Astrocyte (in vitro differentiated cells and primary cell): ENCODE data around the gene RPH3AL. TPM values are rescaled to one million over a fixed set of nuclear protein-coding genes. Genes with fewer than 3 reads are reported as not detected.

Experiments
- DNase-seq: peaks from one replicate; pipeline ENCODE4 v3.0.0-alpha.2; 2010; ENCODE audit warnings: low read depth
- FAIRE-seq: peaks from 2 replicates; lab custom pipeline; 2011; peaks lifted over from hg19 to GRCh38; lab: Jason Lieb, UNC
- H2AFZ ChIP-seq: 2 replicates; pipeline ENCODE4 v1.6.0; 2012; ENCODE audit warnings: low read depth, low read length, inconsistent platforms
- H3K27ac ChIP-seq: 2 replicates; pipeline ENCODE4 v1.5.1; 2011; ENCODE audit warnings: low read depth, low read length, inconsistent platforms
- H3K27me3 ChIP-seq: 2 replicates; pipeline ENCODE4 v1.6.0; 2011; ENCODE audit warnings: low read length, inconsistent platforms; ENCODE audit not compliant: insufficient read depth
- H3K36me3 ChIP-seq: 2 replicates; pipeline ENCODE4 v1.5.1; 2011; ENCODE audit warnings: low read length, inconsistent platforms; ENCODE audit not compliant: insufficient read depth
- H3K4me1 ChIP-seq: 2 replicates; pipeline ENCODE4 v1.5.1; 2011; ENCODE audit warnings: low read length, inconsistent platforms; ENCODE audit not compliant: insufficient read depth
- H3K4me2 ChIP-seq: 2 replicates; pipeline ENCODE4 v1.6.0; 2012; ENCODE audit warnings: low read length, inconsistent platforms
- H3K4me3 ChIP-seq: 2 replicates; pipeline ENCODE4 v1.5.1; 2011; ENCODE audit warnings: low read depth, mild to moderate bottlenecking, low read length, inconsistent platforms; ENCODE audit not compliant: insufficient read depth
- H3K79me2 ChIP-seq: 2 replicates; pipeline ENCODE4 v1.6.0; 2012; ENCODE audit warnings: mild to moderate bottlenecking, low read length, inconsistent platforms; ENCODE audit not compliant: insufficient read depth
- H3K9ac ChIP-seq: 2 replicates; pipeline ENCODE4 v1.6.0; 2012; ENCODE audit warnings: mild to moderate bottlenecking, low read length, inconsistent platforms
- H3K9me3 ChIP-seq: 2 replicates; pipeline ENCODE4 v1.5.1; 2012; ENCODE audit warnings: low read depth, mild to moderate bottlenecking, low read length, inconsistent platforms; ENCODE audit not compliant: insufficient read depth
- H4K20me1 ChIP-seq: 2 replicates; pipeline ENCODE4 v1.6.0; 2012; ENCODE audit warnings: low read length, inconsistent platforms; ENCODE audit not compliant: insufficient read depth
- H3K27ac Mint-ChIP-seq: one replicate; pipeline ENCODE4 v1.8.0; 2021; ENCODE audit warnings: mild to moderate bottlenecking, mixed read lengths; ENCODE audit not compliant: unreplicated experiment
- H3K27me3 Mint-ChIP-seq: one replicate; pipeline ENCODE4 v1.8.0; 2021; ENCODE audit warnings: low read depth, mixed read lengths; ENCODE audit not compliant: unreplicated experiment
- H3K36me3 Mint-ChIP-seq: one replicate; pipeline ENCODE4 v1.8.0; 2021; ENCODE audit warnings: low read depth, mixed read lengths; ENCODE audit not compliant: unreplicated experiment
- H3K4me1 Mint-ChIP-seq: one replicate; pipeline ENCODE4 v1.8.0; 2021; ENCODE audit warnings: low read depth, mixed read lengths; ENCODE audit not compliant: unreplicated experiment
- H3K4me3 Mint-ChIP-seq: one replicate; pipeline ENCODE4 v1.8.0; 2021; ENCODE audit warnings: mild to moderate bottlenecking, moderate library complexity, mixed read lengths; ENCODE audit not compliant: unreplicated experiment
- H3K9me3 Mint-ChIP-seq: one replicate; pipeline ENCODE4 v1.8.0; 2021; ENCODE audit warnings: mild to moderate bottlenecking, mixed read lengths; ENCODE audit not compliant: unreplicated experiment
- EZH2 ChIP-seq: IDR thresholded peaks from 2 replicates; pipeline ENCODE4 v1.6.1; 2012; ENCODE audit warnings: mild to moderate bottlenecking, low read length, inconsistent platforms; ENCODE audit not compliant: insufficient read depth
- total RNA-seq: library from RNA; stranded (reverse); gene quantifications from 2 replicates; pipeline ENCODE4 v1.2.1, GENCODE V29; 2021
- TF ChIP-seq, protein P1 (sequence below): IDR thresholded peaks from 2 replicates; pipeline ENCODE4 v1.5.1; 2011; ENCODE audit warnings: low read depth, mild to moderate bottlenecking, inconsistent platforms, low read length, moderate library complexity; ENCODE audit not compliant: insufficient read depth

Gene RPH3AL
- total RNA-seq, 1 donor from 2014 or later: 3.7 TPM

DNA sequence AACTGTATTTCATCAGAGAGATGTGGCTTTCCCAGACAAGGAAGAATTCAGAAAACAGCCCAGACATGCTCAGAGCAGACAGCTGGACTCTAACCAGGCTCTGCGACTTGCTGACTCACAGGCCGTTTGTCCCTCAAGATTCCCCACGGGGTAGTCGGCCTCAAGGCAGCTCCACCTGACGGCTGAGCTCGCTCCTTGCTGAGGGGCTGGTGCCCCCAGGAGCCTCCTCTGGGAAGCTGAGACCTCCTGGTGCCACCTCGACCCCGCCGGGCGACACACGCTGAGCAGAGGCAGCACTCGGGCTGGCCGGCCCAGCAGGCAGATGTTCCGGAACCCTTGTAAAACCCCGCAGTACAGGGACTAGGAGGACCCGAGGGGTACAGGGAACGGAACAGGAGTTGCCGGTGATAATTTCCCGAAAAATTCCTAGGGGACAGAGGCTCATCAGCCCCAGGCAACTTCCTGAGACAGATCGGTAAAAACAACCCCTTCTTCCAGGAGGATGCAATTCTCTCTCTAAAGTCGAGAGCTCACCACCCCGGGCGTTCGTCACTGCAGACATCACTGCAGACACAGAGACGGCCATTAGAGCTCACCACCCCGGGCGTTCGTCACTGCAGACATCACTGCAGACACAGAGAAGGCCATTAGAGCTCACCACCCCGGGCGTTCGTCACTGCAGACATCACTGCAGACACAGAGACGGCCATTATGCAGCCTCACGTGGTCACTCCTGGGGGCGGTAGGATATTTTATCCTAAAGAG, 19.9 kb downstream of the RPH3AL start:
- Mint-ChIP-seq H3K9me3 (no peaks in the 10 kb centered on the region), H3K27ac (peak overlapping the region; percentile 82), H3K4me1 (peaks cover 23% of the 10 kb centered on the region), H3K27me3 (peaks cover 35% of the 10 kb centered on the region), H3K4me3 (peak overlapping the region; percentile 40), H3K36me3 (no peaks in the 10 kb centered on the region)
- H3K36me3 ChIP-seq: no peaks in the 10 kb centered on the region
- H3K9ac ChIP-seq: no peak overlapping the region
- DNase-seq (peak; percentile 52), FAIRE-seq (no peak)
- no peak overlapping the region for H2AFZ ChIP-seq
- TF ChIP-seq EZH2: no peak
- TF ChIP-seq, protein P1, sequence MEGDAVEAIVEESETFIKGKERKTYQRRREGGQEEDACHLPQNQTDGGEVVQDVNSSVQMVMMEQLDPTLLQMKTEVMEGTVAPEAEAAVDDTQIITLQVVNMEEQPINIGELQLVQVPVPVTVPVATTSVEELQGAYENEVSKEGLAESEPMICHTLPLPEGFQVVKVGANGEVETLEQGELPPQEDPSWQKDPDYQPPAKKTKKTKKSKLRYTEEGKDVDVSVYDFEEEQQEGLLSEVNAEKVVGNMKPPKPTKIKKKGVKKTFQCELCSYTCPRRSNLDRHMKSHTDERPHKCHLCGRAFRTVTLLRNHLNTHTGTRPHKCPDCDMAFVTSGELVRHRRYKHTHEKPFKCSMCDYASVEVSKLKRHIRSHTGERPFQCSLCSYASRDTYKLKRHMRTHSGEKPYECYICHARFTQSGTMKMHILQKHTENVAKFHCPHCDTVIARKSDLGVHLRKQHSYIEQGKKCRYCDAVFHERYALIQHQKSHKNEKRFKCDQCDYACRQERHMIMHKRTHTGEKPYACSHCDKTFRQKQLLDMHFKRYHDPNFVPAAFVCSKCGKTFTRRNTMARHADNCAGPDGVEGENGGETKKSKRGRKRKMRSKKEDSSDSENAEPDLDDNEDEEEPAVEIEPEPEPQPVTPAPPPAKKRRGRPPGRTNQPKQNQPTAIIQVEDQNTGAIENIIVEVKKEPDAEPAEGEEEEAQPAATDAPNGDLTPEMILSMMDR: no peak
- H3K4me3 ChIP-seq: no peak overlapping the region
- H4K20me1 ChIP-seq: no peaks in the 10 kb centered on the region
- no peaks in the 10 kb centered on the region for H3K79me2 ChIP-seq
- no peak overlapping the region for H3K27ac ChIP-seq
- peaks cover 25% of the 10 kb centered on the region for H3K27me3 ChIP-seq
- H3K9me3 ChIP-seq: no peaks in the 10 kb centered on the region
- H3K4me2 ChIP-seq: no peak overlapping the region
- H3K4me1 ChIP-seq: no peaks in the 10 kb centered on the region

DNA sequence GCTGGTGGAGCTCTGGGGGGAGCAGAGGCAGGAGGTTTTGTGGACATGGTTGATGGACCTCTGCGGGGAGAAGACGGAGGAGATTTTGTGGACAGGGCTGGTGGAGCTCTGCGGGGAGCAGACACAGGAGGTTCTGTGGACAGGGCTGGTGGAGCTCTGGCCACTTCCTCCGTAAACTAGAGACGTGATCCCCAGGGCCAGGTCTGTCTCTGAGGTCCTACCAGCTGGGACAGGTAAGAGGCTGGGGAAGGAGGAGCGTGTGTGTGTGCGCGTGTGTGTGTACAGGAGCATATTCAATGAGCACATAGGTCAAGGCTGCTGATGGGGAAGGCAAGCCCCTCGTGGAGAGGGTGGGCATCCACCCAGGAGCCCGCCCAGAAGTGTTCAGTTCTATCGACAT, 20.6 kb downstream of the RPH3AL start:
- no peak overlapping the region for H3K9ac ChIP-seq
- Mint-ChIP-seq H3K9me3 (no peaks in the 10 kb centered on the region), H3K36me3 (no peaks in the 10 kb centered on the region), H3K4me3 (peak overlapping the region; percentile 40), H3K27ac (peak overlapping the region; percentile 82), H3K4me1 (peaks cover 23% of the 10 kb centered on the region), H3K27me3 (peaks cover 31% of the 10 kb centered on the region)
- no peaks in the 10 kb centered on the region for H3K4me1 ChIP-seq
- H3K36me3 ChIP-seq: no peaks in the 10 kb centered on the region
- no peak for DNase-seq
- H3K9me3 ChIP-seq: no peaks in the 10 kb centered on the region
- H3K79me2 ChIP-seq: no peaks in the 10 kb centered on the region
- no peak overlapping the region for H3K27ac ChIP-seq
- H2AFZ ChIP-seq: no peak overlapping the region
- no peaks in the 10 kb centered on the region for H4K20me1 ChIP-seq
- peaks cover 25% of the 10 kb centered on the region for H3K27me3 ChIP-seq
- FAIRE-seq: no peak
- TF ChIP-seq EZH2: no peak
- TF ChIP-seq, protein P1: no peak
- H3K4me2 ChIP-seq: no peak overlapping the region
- no peak overlapping the region for H3K4me3 ChIP-seq
